Measurements from ENCODE around the gene POU6F2.

The POU6F2 gene

GRCh38 chr7:39195967-39196366 is 218.3 kb downstream of the POU6F2 start:
- DNase-seq = no peak

- DNase-seq = no peak
These were observed 220.1 kb downstream of the POU6F2 start for GRCh38 chr7:39197831-39198230.

GRCh38 chr7:39198556-39198955 is 220.8 kb downstream of the POU6F2 start:
- DNase-seq = no peak

- no peak for DNase-seq
These were observed 221.3 kb downstream of the POU6F2 start for GRCh38 chr7:39199006-39199405.

- DNase-seq = no peak
These were observed 222.2 kb downstream of the POU6F2 start for GRCh38 chr7:39199951-39200350.

GRCh38 chr7:39202041-39202440 is 224.3 kb downstream of the POU6F2 start:
- no peak for DNase-seq

- no peak for DNase-seq
These were observed 232.7 kb downstream of the POU6F2 start for GRCh38 chr7:39210362-39210761.

GRCh38 chr7:39211581-39211980 is 233.9 kb downstream of the POU6F2 start:
- no peak for DNase-seq

GRCh38 chr7:39212876-39213275 is 235.2 kb downstream of the POU6F2 start:
- no peak for DNase-seq

- DNase-seq = peak; percentile 14 to 53
These were observed 240.1 kb downstream of the POU6F2 start for GRCh38 chr7:39217783-39218182.

GRCh38 chr7:39219869-39220268 is 242.2 kb downstream of the POU6F2 start:
- DNase-seq = no peak

GRCh38 chr7:39221901-39222300 is 244.2 kb downstream of the POU6F2 start:
- DNase-seq = no peak

- no peak for DNase-seq
These were observed 251.2 kb downstream of the POU6F2 start for GRCh38 chr7:39228946-39229345.

GRCh38 chr7:39233851-39234529 is 256.3 kb downstream of the POU6F2 start:
- DNase-seq = no peak

- peak in 1 of 2 experiments; percentile 55 for DNase-seq
These were observed 260.6 kb downstream of the POU6F2 start for GRCh38 chr7:39238234-39238869.

- DNase-seq = no peak
These were observed 263.2 kb downstream of the POU6F2 start for GRCh38 chr7:39240864-39241263.

GRCh38 chr7:39247576-39247975 is 269.9 kb downstream of the POU6F2 start:
- DNase-seq = no peak

GRCh38 chr7:39248041-39248691 is 270.5 kb downstream of the POU6F2 start:
- DNase-seq = peak in 1 of 2 experiments; percentile 29

- no peak for DNase-seq
These were observed 271.0 kb downstream of the POU6F2 start for GRCh38 chr7:39248692-39249090.

- no peak for DNase-seq
These were observed 272.0 kb downstream of the POU6F2 start for GRCh38 chr7:39249635-39250152.

- DNase-seq = no peak
These were observed 275.2 kb downstream of the POU6F2 start for GRCh38 chr7:39252916-39253315.

- DNase-seq = no peak
These were observed 281.8 kb downstream of the POU6F2 start for GRCh38 chr7:39259391-39260003.

GRCh38 chr7:39260279-39260844 is 282.7 kb downstream of the POU6F2 start:
- no peak for DNase-seq
